COLO829 (cell line): Measurements from ENCODE around the gene NOTCH2.
"Not testable (repeated sequence)": the region's sequence is repeated elsewhere in the genome, so short reads cannot be mapped to it uniquely, and the experiment has no call there.

Source experiments
- DNase-seq: peaks from one replicate; pipeline ENCODE4 v3.0.0; 2012; ENCODE audit warnings: low spot score

The NOTCH2 gene

DNA sequence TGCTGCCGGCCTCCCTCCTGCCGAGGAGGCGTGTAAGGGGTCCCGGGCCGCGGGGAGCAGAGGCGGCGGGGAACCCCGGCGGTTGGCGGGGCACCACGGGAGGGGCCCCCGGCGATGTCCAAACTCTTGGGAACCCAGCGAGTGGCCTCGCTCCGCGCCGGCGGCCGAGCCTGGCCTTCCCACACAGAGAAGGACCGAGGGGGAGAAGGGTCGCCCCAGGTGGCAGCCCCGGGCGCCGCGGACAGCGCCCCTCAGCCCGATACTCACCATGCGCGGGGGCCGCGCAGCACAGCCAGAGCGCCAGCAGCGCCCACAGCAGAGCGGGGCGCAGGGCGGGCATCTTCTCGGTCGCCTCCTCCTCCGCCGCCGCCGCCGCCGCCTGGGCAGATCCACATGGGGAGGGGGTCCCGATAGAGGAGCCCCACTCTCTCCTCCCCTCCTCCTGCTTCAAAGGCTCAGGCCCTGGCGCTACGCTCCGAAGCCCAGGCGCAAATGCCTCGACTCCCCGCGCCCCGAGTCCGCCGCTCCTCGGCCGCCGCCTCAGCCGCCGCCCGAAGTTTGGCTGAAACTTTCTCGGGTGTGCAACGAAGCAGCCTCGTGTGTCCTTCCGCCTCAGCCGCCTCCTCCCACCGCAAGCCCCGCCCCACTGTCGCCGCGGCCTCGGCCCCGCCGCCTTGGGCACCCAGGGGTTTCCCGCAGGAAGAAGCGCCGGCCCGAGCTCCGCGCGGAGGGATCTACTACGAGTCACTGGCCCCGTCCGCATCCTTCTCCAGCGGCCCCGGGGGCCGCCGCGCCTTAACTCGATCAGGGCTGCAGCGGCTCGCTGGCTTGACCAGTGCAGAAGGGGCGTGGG lies at the start of gene NOTCH2:
Gene NOTCH2, minus strand, starts transcription at position 596 of the 853 bp plus-strand sequence. Its CDS starts 256 bp downstream, at position 340.
- DNase-seq, result not testable (repeated sequence)

DNA sequence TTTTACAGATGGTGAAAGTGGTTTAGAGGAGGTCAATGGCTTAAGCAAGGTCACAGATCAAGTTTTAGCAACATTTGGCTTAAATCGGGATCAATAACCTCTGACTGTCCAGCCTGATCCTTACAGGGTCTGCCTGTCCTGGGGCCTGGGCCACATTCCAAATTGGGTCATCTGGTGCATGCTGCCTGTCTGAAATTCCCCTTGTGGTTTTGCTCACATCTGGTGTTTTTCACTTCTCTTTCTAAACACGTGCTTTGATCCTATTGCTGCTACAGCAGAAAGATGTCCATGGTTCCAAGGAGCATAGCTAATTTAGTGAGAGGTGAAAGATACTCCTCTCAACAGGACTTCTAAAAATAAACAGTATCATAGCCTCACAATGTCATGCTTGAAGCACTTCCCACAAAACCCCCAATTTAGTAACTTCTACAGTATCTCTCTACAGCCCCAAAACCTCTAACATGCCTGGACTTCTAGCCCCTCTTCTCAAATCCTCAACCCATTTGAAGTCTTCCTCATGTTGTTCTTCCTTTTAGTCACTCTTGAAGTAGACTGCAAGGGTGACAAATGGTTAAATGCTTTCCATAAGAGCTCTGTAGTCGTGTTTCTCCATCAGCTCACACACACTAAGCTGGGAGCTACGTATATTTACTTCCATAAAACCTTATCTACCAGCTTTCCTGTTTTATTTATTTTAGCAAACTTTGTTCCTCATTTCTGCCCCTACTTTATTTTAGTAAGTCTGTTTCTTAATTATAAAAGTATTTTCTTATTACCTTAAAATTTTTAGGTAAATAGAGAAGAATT lies 48.1 kb upstream of the NOTCH2 start:
- not testable (repeated sequence) for DNase-seq

DNA sequence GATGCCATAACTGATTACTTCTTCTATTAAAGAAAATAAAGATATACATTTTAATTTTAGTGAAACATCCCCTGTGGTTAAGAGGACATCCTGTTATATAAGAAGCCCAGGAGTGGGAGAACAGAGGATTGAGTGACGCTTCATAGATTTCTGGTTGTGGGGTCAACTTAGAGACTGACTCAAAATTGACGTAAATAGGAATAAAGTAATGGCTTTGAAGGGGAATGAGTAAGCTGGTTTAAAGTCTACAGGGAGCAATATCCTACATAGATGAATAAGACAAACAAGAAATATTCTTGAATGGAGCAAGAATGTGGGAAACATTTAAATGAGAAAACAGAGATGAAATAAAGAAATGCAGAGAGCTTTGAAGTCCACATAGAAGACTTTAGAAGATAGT lies 46.6 kb upstream of the NOTCH2 start:
- not testable (repeated sequence) for DNase-seq

DNA sequence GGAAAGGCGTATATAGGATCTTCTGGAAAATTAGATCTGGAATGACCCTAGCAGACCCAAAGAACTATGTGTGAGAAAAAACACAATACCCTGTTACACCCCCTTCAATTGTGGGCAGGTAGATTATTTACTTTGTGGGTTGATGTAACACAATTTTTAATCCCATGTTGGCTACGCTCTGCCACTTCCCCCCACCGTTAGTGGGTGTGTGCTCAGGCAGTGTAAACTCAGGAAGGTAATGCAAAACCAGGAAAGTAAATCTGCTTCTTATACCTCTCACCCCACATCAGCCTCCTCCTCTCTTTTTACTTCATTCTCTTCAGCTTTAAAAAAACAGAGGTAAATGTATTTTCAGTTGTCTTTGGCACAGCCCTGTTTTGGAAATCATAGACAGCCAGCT lies 43.7 kb upstream of the NOTCH2 start:
- DNase-seq, result not testable (repeated sequence)

DNA sequence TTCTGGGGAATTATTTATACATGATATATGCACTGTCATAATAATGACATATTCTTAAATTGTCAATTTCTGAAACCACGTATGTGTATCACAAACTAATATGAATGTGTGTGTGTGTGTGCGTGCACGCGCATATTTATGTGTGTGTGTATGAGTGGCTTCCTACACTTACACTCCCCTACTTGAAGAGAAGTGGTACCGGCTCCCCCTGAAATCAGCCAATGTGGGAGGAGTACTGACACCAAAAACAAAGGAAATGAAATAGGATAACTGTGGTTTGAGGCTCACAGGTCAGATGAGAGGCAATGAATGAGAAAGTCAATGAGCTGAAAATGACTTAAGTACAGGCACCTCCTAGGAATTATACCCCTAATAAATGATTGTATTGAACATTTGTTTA lies 42.8 kb upstream of the NOTCH2 start:
- DNase-seq, result not testable (repeated sequence)

DNA sequence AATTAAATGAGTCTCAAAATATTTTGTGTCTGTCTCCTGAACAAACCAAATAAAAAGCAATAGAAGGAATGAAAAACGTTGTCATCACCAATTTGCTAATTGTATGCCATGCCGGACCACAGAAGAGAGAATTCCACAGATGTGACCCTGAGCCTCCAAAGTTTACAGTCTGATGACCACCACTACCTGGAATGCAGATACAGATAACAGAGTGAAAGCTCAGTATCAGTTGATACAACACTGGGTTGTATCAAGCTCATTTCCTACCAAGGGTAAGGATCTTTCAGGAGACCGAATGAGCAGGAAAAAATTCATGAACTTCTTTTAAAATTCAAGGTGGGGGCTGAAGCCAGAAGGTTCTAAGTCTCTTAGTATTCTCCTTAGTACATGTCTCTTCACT lies 42.3 kb upstream of the NOTCH2 start:
- DNase-seq, result not testable (repeated sequence)

DNA sequence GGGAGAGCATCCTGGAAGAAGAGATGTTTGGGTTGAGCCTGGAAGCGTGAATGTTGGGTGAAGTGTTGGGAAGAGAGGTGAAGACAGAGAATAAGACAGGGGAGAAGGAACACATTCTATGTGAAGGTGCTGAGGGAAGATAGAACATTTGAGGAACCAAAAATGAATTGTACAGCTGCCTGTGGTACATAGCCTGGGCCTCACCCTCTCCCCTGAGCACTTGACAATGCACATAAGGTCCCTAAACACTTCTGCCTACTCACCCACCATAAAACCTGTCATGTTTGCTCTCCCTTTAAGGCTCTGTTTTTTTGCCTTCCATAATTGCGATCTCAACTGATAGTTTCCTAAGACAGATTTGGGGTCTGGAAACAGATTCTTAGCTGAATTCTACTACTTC lies 41.5 kb upstream of the NOTCH2 start:
- DNase-seq, result not testable (repeated sequence)

DNA sequence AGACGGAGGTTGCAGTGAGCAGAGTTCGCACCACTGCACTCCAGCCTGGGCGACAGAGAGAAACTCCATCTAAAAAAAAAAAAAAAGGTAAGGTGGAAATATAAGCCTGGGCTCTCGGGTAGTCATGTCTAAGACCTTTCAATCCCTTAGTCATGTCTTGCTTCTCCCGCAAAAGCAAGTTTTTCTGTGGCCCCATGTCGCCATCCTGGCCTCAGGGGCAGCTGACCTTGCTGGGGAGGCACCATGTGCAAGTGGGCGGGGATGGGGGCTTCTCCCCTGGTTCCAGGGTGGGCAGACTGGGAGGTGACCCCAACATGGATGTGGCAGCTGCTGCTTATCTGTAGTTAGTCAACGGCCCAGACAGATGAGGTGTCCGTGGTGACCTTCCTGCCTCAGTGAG lies 40.2 kb upstream of the NOTCH2 start:
- not testable (repeated sequence) for DNase-seq

DNA sequence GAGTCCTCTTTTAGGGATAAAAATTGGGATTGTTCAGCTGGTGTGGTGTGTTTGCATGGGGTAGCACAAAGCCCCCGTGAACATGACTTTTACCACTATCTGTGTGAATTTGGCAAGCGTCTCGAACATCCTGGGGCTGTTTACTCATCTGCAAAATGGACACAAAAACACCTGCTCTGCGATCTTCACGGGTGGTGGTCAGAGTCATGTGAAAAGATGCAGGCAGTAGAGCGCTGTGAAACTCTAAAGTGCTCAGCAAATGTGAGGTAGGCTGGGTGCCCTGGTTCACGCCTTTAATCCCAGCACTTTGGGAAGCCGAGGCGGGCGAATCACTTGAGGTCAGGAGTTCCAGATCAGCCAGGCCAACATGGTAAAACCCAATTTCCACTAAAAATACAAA lies 39.7 kb upstream of the NOTCH2 start:
- DNase-seq, result not testable (repeated sequence)

DNA sequence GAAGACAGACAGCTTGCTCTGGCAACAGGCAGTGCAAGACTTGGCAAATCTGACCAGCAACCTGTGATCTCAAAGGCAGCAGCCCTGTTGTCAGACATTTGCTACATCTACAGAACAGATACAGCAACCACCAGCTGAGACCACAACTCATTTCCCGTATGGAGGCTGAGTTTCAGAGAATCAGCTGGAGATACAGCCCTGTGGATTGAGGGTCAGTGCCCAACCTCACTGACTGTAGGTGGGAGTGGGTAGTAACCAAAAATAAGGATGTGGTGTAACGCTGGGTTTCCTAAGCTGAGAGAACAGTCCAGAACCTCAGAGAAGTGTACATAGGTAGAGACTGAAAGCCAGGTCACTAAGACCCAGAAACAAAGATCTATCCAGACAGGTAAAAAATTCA lies 35.8 kb upstream of the NOTCH2 start:
- DNase-seq, result not testable (repeated sequence)

DNA sequence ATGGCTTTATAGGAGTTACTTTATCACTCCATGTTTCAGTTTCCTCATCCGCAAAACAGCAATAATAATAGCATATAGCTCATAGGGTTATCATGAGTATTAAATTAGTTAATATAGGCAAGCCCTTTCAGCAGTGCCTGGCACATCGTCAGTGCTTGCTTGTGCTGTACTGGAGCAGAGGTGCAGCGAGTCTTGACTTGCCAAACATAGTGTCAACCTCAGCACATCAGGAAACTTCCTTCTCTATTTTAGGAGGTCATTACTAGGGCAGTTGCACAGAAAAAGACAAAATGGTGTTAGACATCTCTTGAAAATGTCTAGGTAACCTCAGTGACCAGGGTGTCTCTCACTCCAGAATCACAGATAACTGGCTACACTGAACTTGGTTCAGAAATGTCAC lies 34.3 kb upstream of the NOTCH2 start:
- DNase-seq, result not testable (repeated sequence)

DNA sequence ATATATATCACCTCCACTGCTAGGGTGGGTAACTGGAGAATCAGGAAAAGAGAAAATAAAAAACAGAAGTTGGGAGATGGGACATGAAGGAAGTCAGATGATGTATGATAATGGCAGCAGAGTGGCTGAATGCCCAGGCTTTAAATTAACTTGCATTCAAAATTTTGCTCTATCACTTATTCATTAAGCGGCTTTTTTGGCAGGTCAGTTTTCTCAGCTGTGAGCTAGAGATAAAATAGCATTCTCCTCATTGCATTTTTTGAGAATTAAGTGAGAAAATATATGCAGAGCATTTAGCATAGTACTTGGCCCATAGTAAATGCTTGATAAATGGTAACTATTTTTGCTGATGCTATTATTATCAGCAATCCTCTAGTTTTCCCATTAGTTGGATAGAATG lies 32.1 kb upstream of the NOTCH2 start:
- DNase-seq, result not testable (repeated sequence)

DNA sequence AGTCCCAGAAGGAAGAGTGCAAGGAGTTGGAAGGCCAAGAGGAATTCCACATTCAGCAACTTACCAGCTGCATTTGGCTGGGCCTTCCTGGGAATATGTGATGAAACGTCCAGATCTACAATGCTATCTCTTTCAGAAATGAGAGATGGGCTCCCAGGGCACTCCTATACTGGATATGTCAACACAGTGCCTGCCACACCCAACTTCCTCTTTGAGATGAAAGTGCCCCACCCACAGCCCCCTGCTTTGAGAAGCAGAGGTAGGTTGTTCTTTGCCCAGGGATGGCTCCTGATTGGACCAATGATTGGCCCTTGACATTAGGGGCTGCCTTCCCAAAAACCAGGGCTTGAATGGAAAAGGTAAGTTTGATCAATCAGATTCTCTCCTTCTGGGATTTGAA lies 31.1 kb upstream of the NOTCH2 start:
- not testable (repeated sequence) for DNase-seq

DNA sequence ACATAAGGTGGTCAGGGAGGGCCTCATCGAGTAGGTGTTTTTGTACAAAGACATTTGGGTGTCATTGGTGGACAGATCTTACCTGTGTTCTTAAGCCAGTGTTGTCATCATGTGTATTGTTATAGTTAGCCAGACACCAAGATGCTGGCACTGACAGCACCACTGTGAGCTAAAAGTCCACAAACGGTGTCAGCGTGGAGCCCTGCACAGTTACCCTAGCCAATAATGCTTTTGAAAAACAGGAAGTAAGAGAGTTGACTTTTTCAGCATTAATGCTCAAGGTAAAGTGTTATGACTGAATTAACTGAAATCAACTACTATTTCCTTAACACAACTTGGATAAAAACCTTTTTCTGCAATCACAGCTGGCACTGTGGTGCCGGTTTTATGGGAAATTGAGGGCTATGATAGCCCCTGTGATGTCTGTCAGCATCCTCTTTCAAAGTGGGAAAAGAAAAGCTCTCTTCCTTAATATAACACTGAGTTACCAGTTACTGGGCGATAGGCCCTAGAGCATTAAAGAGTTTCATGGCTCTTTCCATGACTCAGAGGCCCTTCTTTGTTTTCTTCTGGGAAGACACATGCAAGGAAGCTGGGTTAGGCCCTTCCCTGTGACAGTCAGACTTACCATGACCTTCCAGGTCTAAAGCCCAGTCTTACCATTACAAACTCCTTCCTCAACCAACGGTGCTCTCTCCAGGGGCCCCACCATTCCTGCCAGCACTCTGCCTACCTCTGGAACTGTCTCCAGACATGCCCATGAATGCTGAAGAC lies 29.7 kb upstream of the NOTCH2 start:
- DNase-seq, result not testable (repeated sequence)

DNA sequence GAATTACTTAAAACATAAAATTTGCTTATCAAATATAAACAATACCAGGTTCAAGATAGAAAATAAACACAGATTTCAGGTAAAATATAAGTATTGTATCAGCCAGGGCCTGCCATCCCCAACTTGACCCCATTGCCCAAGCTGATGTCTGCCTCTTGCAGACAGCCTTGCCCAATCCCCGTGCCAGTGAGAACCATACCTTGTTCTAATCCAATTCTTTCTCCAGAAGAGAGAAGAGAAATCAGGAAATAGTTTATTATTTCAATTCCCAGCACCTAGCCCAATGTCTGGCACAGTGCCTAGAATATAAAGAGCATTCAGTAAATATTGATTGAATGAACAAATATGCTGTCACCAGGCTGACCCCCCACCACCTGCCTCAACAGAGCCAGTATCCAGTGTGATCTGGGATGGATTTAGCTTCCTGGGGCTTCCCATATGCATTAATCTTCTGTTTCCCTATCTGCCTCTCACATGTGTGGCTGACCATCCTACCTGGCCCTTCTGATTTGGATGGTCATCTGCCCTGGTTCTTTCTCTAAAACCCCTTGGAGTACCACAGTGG lies 27.6 kb upstream of the NOTCH2 start:
- DNase-seq, result not testable (repeated sequence)

DNA sequence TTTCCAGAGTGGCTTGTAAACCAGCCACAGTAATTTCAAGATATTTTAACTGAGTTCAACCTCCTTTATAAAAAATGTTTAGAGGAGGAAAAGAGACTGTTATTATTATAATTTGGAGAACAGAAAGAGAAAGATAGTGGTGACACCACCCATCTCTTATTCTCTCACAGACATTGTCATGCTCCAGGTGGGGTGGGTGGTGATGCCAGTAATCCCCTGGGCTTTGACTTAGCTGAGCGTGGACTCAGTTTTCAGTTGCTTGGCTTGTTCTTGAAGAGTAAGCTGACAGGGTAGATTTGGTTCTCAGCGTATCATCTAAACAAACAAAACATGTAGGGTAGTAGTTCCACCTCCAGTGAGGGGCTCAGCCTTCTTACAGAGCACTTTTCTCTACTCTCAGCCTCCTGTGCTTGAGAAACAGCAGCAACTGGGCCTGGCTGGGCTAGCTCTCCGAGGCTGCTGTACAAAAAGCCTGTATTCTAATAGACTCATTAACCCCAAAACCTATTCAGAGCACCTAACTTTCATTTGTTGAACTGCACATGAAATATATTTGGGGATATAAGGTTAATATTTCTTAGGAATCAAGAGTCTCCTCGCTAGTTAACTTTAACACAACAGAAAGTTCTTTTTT lies 24.2 kb upstream of the NOTCH2 start:
- DNase-seq, result not testable (repeated sequence)

DNA sequence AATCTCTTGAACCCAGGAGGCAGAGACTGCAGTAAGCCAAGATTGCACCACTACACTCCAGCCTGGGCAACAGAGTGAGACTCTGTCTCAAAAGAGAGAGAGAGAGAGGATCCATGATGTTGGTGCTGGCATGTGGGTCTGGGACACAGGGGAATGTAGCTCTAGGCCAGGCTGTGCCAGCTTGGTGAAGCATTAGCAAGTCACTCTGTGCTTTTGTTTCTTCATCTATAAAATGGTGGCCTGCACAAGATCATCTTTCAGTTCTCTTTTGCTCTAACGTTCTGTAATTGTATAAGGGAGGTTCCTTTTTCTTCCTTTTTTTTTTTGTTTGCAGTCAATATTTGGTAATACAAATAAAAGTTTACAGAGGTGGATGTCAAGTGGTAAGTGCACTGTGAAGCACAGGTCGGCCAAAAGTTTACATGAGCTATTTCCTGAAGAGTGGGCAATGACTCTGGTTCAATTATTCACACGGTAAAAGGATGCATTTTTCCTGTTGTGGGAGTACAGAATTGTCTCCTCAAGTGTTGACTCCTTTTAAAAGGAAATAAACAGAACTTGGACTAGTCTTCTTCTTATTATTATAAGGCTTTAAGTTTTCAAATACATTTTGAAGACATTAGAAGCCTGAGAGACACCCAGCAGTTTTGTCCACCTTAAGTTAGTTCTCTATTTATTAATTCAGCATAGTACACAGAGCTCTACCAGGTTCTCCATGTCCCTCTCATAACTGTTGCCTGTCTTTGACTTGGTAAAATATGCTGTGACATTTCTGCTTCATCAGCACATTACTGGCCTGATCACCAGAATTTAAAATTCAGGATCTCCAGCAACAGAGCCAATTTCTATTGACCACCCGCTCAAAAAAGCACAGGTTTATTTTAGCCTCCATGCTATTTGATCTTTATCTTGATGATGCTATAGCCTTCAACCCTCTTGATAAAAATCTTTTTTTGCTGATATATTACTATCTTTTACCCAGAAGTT lies 23.1 kb upstream of the NOTCH2 start:
- DNase-seq, result not testable (repeated sequence)

DNA sequence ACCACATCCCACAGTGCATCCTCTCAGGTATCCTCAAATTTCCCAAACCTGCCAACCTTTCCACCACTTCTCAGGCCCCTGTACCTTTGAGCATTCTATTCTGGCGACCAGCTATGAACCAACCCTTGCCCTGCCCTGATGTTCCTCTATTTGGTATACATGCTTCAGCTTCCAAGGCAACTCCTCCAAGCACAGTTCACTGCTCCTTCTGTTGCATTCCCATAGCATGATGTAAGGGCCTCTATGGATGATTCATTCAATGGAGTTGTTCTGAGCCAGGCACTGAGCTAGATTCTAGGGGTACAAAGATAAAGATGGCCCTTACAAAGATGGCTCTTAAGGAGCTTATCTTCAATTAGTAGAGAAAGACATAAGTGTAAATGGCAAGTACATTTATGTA lies 21.4 kb upstream of the NOTCH2 start:
- not testable (repeated sequence) for DNase-seq

DNA sequence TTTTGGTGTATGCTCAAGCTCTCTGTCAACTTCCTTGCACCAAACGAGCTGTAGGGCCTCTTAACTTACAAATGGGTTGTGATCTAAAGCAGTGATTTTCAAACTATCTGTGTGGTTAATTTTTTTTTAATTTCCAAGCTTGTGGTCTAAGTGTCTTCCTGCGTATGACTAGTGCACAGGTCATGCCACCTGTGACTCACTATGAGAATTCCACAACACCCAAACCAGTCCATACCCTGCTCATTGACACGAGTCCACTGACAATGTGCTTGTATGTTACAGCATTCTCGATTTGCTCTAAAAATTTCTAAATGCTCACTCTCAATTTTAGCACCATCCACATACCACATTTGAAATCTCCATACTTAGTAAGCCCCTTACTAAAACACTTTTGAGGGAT lies 18.5 kb upstream of the NOTCH2 start:
- not testable (repeated sequence) for DNase-seq

DNA sequence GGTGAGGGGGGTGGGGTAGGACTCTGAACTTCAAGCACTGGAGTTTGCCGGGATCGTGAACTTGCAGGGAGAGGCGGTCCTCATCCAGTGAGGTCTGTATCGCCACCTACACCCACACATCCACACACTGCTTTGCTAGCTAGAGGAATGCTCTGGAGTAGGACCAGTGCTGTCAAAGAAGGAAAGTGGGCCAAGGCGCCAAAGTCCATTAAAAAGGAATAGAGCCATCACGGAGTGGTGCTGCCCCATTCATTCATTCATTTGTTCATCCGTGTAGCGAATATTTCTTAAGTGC lies 405 bp upstream of the NOTCH2 start:
- not testable (repeated sequence) for DNase-seq
